HG02884 (cell line): Measurements from ENCODE around the gene ADPRH.
"Not testable (repeated sequence)": the region's sequence is repeated elsewhere in the genome, so short reads cannot be mapped to it uniquely, and the experiment has no call there.

Experiments
- ATAC-seq: cut with Tn5 transposase; IDR thresholded peaks from one replicate; pipeline ENCODE4 v1.9.1; 2021; ENCODE audit warnings: mild to moderate bottlenecking, moderate library complexity; ENCODE audit not compliant: unreplicated experiment

Gene ADPRH

GRCh38 chr3:119579366-119580066, at the start of gene ADPRH:
TSS of gene ADPRH (plus strand) at chr3:119579492. CDS start at chr3:119582170, 2,678 bp downstream.
- peak; percentile 55 for ATAC-seq

GRCh38 chr3:119529883-119530282, 49.4 kb upstream of the ADPRH start:
- ATAC-seq = no peak

- no peak for ATAC-seq
These were observed 48.8 kb upstream of the ADPRH start for GRCh38 chr3:119530456-119530855.

GRCh38 chr3:119531151-119531550, 48.1 kb upstream of the ADPRH start:
- no peak for ATAC-seq

- no peak for ATAC-seq
These were observed 45.0 kb upstream of the ADPRH start for GRCh38 chr3:119534296-119534695.

GRCh38 chr3:119536757-119537156, 42.5 kb upstream of the ADPRH start:
- ATAC-seq = no peak

GRCh38 chr3:119538772-119539171, 40.5 kb upstream of the ADPRH start:
- ATAC-seq = peak; percentile 39

- ATAC-seq = peak; percentile 43
These were observed 37.7 kb upstream of the ADPRH start for GRCh38 chr3:119541547-119541946.

GRCh38 chr3:119542168-119542767, 37.0 kb upstream of the ADPRH start:
- ATAC-seq = no peak

- ATAC-seq = no peak
These were observed 36.1 kb upstream of the ADPRH start for GRCh38 chr3:119543147-119543546.

- no peak for ATAC-seq
These were observed 32.1 kb upstream of the ADPRH start for GRCh38 chr3:119547227-119547626.

GRCh38 chr3:119548341-119548740, 31.0 kb upstream of the ADPRH start:
- no peak for ATAC-seq

- peak; percentile 45 for ATAC-seq
These were observed 28.9 kb upstream of the ADPRH start for GRCh38 chr3:119550192-119550910.

- no peak for ATAC-seq
These were observed 27.7 kb upstream of the ADPRH start for GRCh38 chr3:119551598-119551997.

GRCh38 chr3:119552928-119553327, 26.4 kb upstream of the ADPRH start:
- ATAC-seq = not testable (repeated sequence)

GRCh38 chr3:119553823-119554415, 25.4 kb upstream of the ADPRH start:
- no peak for ATAC-seq

- ATAC-seq = no peak
These were observed 24.0 kb upstream of the ADPRH start for GRCh38 chr3:119555309-119555735.

- no peak for ATAC-seq
These were observed 23.4 kb upstream of the ADPRH start for GRCh38 chr3:119555929-119556328.

- ATAC-seq = no peak
These were observed 22.0 kb upstream of the ADPRH start for GRCh38 chr3:119557192-119557876.

GRCh38 chr3:119557877-119558269, 21.4 kb upstream of the ADPRH start:
- ATAC-seq = no peak
